ENCODE data around the gene USP48.

USP48 gene

GRCh38 chr1:21666576-21667320 lies 116.2 kb downstream of the USP48 start:
- no peak for DNase-seq

GRCh38 chr1:21665711-21666575 lies 117.0 kb downstream of the USP48 start:
- DNase-seq = no peak

GRCh38 chr1:21664806-21665588 lies 118.0 kb downstream of the USP48 start:
- DNase-seq = no peak

- no peak for DNase-seq
These were observed 118.8 kb downstream of the USP48 start for GRCh38 chr1:21663951-21664805.

- no peak for DNase-seq
These were observed 119.5 kb downstream of the USP48 start for GRCh38 chr1:21663248-21663950.

GRCh38 chr1:21662426-21663247 lies 120.3 kb downstream of the USP48 start:
- no peak for DNase-seq

GRCh38 chr1:21661886-21662285 lies 121.1 kb downstream of the USP48 start:
- DNase-seq = no peak

- DNase-seq = no peak
These were observed 123.0 kb downstream of the USP48 start for GRCh38 chr1:21659924-21660326.

- peak; percentile 83 for DNase-seq
These were observed 123.6 kb downstream of the USP48 start for GRCh38 chr1:21659099-21659923.

GRCh38 chr1:21657456-21658190 lies 125.3 kb downstream of the USP48 start:
- DNase-seq = no peak

- DNase-seq = peak; percentile 36
These were observed 127.2 kb downstream of the USP48 start for GRCh38 chr1:21655748-21656147.

- no peak for DNase-seq
These were observed 127.7 kb downstream of the USP48 start for GRCh38 chr1:21655259-21655658.

- no peak for DNase-seq
These were observed 128.7 kb downstream of the USP48 start for GRCh38 chr1:21654209-21654608.

GRCh38 chr1:21653744-21654100 lies 129.2 kb downstream of the USP48 start:
- DNase-seq = no peak

- DNase-seq = no peak
These were observed 129.8 kb downstream of the USP48 start for GRCh38 chr1:21652937-21653743.

- DNase-seq = no peak
These were observed 130.6 kb downstream of the USP48 start for GRCh38 chr1:21652101-21652936.
